Endothelial cell of umbilical vein (primary cell): ENCODE measurements around the gene CRELD2. TPM values are rescaled to one million over a fixed set of nuclear protein-coding genes. Genes with fewer than 3 reads are reported as not detected.

Experiments used
- BruUV-seq: library from RNA; stranded (reverse); fragments of 400-500 nt; replicated peaks from 2 replicates; lab custom pipeline; 2021; lab: Mats Ljungman, UMichigan
- CTCF ChIA-PET: fragments of 300-600, 350-600 bp; sonication (Branson Sonifier 250); formaldehyde crosslinking; loops from one replicate; lab custom pipeline; 2021; ENCODE audit warnings: antibody characterized with exemption, inconsistent platforms; lab: Charles Lee
- POLR2A ChIA-PET: fragments of 300-600, 350-600 bp; sonication (Branson Sonifier 250); formaldehyde crosslinking; loops from one replicate; lab custom pipeline; 2021; ENCODE audit warnings: antibody characterized with exemption, inconsistent platforms; lab: Charles Lee
- DNase-seq: peaks from one replicate; pipeline ENCODE4 v3.0.0-alpha.2; 2011; ENCODE audit warnings: low read depth, low spot score
- FAIRE-seq: peaks from 2 replicates; lab custom pipeline; 2011; peaks lifted over from hg19 to GRCh38; lab: Jason Lieb, UNC
- H2AFZ ChIP-seq: 2 replicates; pipeline ENCODE4 v1.6.0; 2012; ENCODE audit warnings: low read depth, low read length, control low read depth, inconsistent platforms
- H3K27ac ChIP-seq: 2 replicates; pipeline ENCODE4 v1.5.1; 2011; ENCODE audit warnings: low read depth, mild to moderate bottlenecking, control low read depth, low read length, moderate library complexity; ENCODE audit not compliant: insufficient read depth
- H3K27me3 ChIP-seq, 2 experiments: 2 replicates each; pipeline versions ENCODE4 v1.6.0 to v1.6.1; 2011; ENCODE audit warnings: low read length in 2 of 2, mixed read lengths in 1 of 2; ENCODE audit not compliant: control insufficient read depth in 2 of 2, insufficient read depth in 2 of 2
- H3K36me3 ChIP-seq, 2 experiments: 2 replicates in 1 of 2; 3 replicates in 1 of 2; pipeline ENCODE4 v1.5.1; 2011; ENCODE audit warnings: low read length in 2 of 2, mild to moderate bottlenecking in 1 of 2, moderate library complexity in 1 of 2; ENCODE audit not compliant: control insufficient read depth in 2 of 2, insufficient read depth in 2 of 2; ENCODE audit errors: extremely low read depth in 1 of 2
- H3K4me1 ChIP-seq: 3 replicates; pipeline ENCODE4 v1.5.1; 2011; ENCODE audit warnings: mild to moderate bottlenecking, low read length; ENCODE audit not compliant: control insufficient read depth, insufficient read depth; ENCODE audit errors: extremely low read depth
- H3K4me2 ChIP-seq: 2 replicates; pipeline ENCODE4 v1.6.1; 2011; ENCODE audit warnings: low read length, control low read depth, mixed read lengths; ENCODE audit not compliant: insufficient read depth
- H3K4me3 ChIP-seq, 3 experiments: fragments of 200-600 bp in 1 of 3; sonication (generic), shearing (Covaris generic) in 1 of 3; replicated peaks in 1 of 3; 2 replicates each; pipeline ENCODE4 v1.5.1; 2011 to 2016; ENCODE audit warnings: control low read depth in 3 of 3, low read length in 3 of 3, mild to moderate bottlenecking in 2 of 3, inconsistent platforms in 1 of 3, low read depth in 1 of 3, moderate library complexity in 1 of 3; ENCODE audit not compliant: insufficient read depth in 1 of 3
- H3K79me2 ChIP-seq: 2 replicates; pipeline ENCODE4 v1.6.0; 2012; ENCODE audit warnings: low read length, inconsistent platforms; ENCODE audit not compliant: control insufficient read depth, insufficient read depth
- H3K9ac ChIP-seq: replicated peaks from 2 replicates; pipeline ENCODE3; 2011; ENCODE audit warnings: low read length, control low read depth; ENCODE audit not compliant: insufficient read depth; ENCODE audit errors: extremely low read depth
- H3K9me1 ChIP-seq: replicated peaks from 3 replicates; pipeline ENCODE4 v1.6.0; 2011; ENCODE audit warnings: mild to moderate bottlenecking, low read length; ENCODE audit not compliant: control insufficient read depth, insufficient read depth; ENCODE audit errors: extremely low read depth
- H3K9me3 ChIP-seq: replicated peaks from 2 replicates; pipeline ENCODE4 v1.5.1; 2012; ENCODE audit warnings: low read length, inconsistent platforms; ENCODE audit not compliant: control insufficient read depth, insufficient read depth
- H4K20me1 ChIP-seq: replicated peaks from 2 replicates; pipeline ENCODE3; 2011; ENCODE audit warnings: mild to moderate bottlenecking, low read length; ENCODE audit not compliant: control insufficient read depth, insufficient read depth; ENCODE audit errors: extremely low read depth
- CTCF ChIP-seq, 2 donors: IDR thresholded peaks; 1 replicate in 1 of 2; 2 replicates in 1 of 2; pipeline ENCODE4 v1.5.1; 2011; ENCODE audit warnings: low read length in 2 of 2, mild to moderate bottlenecking in 2 of 2, moderate library complexity in 2 of 2, control low read depth in 1 of 2, inconsistent platforms in 1 of 2, low read depth in 1 of 2; ENCODE audit not compliant: insufficient read depth in 1 of 2; ENCODE audit errors: extremely low read depth in 1 of 2
- EZH2 ChIP-seq: IDR thresholded peaks from 2 replicates; pipeline ENCODE4 v1.6.1; 2012; ENCODE audit warnings: borderline replicate concordance, low read depth, mild to moderate bottlenecking, moderate library complexity, low read length, inconsistent platforms; ENCODE audit not compliant: severe bottlenecking
- FOS ChIP-seq: IDR thresholded peaks from 2 replicates; pipeline ENCODE4 v1.6.1; 2011; ENCODE audit warnings: mild to moderate bottlenecking, low read length, moderate library complexity, borderline replicate concordance; ENCODE audit not compliant: insufficient read depth
- JUN ChIP-seq: IDR thresholded peaks from 2 replicates; pipeline ENCODE4 v1.6.1; 2011; ENCODE audit warnings: borderline replicate concordance, low read depth; ENCODE audit not compliant: insufficient read length, insufficient read depth
- MAX ChIP-seq: IDR thresholded peaks from 2 replicates; pipeline ENCODE4 v1.6.1; 2011; ENCODE audit not compliant: insufficient read depth, insufficient read length
- MYC ChIP-seq: IDR thresholded peaks from one replicate; pipeline ENCODE4 v1.6.1; 2011; ENCODE audit warnings: mild to moderate bottlenecking, low read depth, low read length
- POLR2A ChIP-seq: IDR thresholded peaks from 2 replicates; pipeline ENCODE4 v1.6.1; 2012; ENCODE audit warnings: low read depth, mild to moderate bottlenecking, control low read depth, low read length
- POLR2AphosphoS5 ChIP-seq: IDR thresholded peaks from 2 replicates; pipeline ENCODE4 v1.6.1; 2012; ENCODE audit warnings: low read depth, mild to moderate bottlenecking, control low read depth, low read length, moderate library complexity; ENCODE audit not compliant: insufficient read depth
- dilution Hi-C: fragments of 300-500 bp; cut with MboI; formaldehyde crosslinking; loops from one replicate; pipeline ENCODE4 v1.15.0; 2019; ENCODE audit warnings: low sequenced_read_pairs; ENCODE audit not compliant: extremely low pct_ligation_motif_present
- intact Hi-C: fragments of 100-400 bp; cut with micrococcal nuclease; formaldehyde crosslinking; loops from one replicate; pipeline ENCODE4 v1.10.0; 2022
- polyA plus RNA-seq, 4 experiments: library from polyadenylated mRNA; depleted of rRNA in 3 of 4; stranded (reverse) in 3 of 4; unstranded in 1 of 4; fragments of >200 nt; gene quantifications; 2 replicates each; pipeline versions ENCODE4 v1.2.1 to v1.2.3, GENCODE V29; 2011 to 2012; ENCODE audit warnings: missing spikeins in 1 of 4
- total RNA-seq: library from RNA; stranded (reverse); gene quantifications from 2 replicates; pipeline ENCODE4 v1.2.3, GENCODE V29; 2021

Gene CRELD2
- total and polyA plus RNA-seq, 2 donors (not counting 3 experiments of a cell fraction or from before 2014, with no cell fraction given), result 71.0 to 86.3 TPM

- POLR2A ChIA-PET, result no interaction called here
- Histone ChIP-seq H3K4me3 (no peak overlapping the region), H3K27ac (no peak overlapping the region), H3K9ac (no peak overlapping the region), H3K9me3 (no peaks in the 10 kb centered on the region), H3K4me2 (no peak overlapping the region), H3K27me3 (no peaks in the 10 kb centered on the region), H3K4me1 (no peaks in the 10 kb centered on the region), H2AFZ (no peak overlapping the region), H3K9me1 (no peaks in the 10 kb centered on the region), H4K20me1 (no peaks in the 10 kb centered on the region), H3K36me3 (peaks cover 0 to 14% of the 10 kb centered on the region in 2 experiments), H3K79me2 (no peaks in the 10 kb centered on the region)
- CTCF ChIA-PET, result interaction anchor here (1.5 kb wide), 1 partner anchor 118 kb away, joined by 4 read pairs; no protein-coding TSS in a partner anchor
- intact Hi-C loops (no loop called here), dilution Hi-C loops (no loop called here)
- no peak for FAIRE-seq
- no peak for DNase-seq
- TF ChIP-seq CTCF (IDR thresholded peaks at IDR 0.05; ENCODE audit: extremely low read depth in 1 of 2, insufficient read depth in 1 of 2, low read depth in 1 of 2, low read length in 2 of 2), result no peak
- no TSS peak for BruUV-seq
Measured at GRCh38 chr22:49911881-49912625, 6.4 kb upstream of the CRELD2 start.

GRCh38 chr22:49913026-49913425 is 5.4 kb upstream of the CRELD2 start:
- BruUV-seq, result no TSS peak
- H3K9ac ChIP-seq, result no peak overlapping the region
- H3K27me3 ChIP-seq, result no peaks in the 10 kb centered on the region
- no peaks in the 10 kb centered on the region for H3K9me3 ChIP-seq
- no peak for DNase-seq
- H4K20me1 ChIP-seq, result no peaks in the 10 kb centered on the region
- ChIA-PET POLR2A (no interaction called here), CTCF (interaction anchor here (1.5 kb wide), 1 partner anchor 117 kb away, joined by 4 read pairs; no protein-coding TSS in a partner anchor)
- no peak overlapping the region for H2AFZ ChIP-seq
- H3K36me3 ChIP-seq, result peaks cover 0 to 10% of the 10 kb centered on the region in 2 experiments
- H3K4me1 ChIP-seq, result peaks cover 5% of the 10 kb centered on the region
- H3K4me2 ChIP-seq, result no peak overlapping the region
- intact Hi-C loops (no loop called here), dilution Hi-C loops (no loop called here)
- H3K4me3 ChIP-seq, result no peak overlapping the region
- no peaks in the 10 kb centered on the region for H3K79me2 ChIP-seq
- H3K27ac ChIP-seq, result no peak overlapping the region
- no peaks in the 10 kb centered on the region for H3K9me1 ChIP-seq
- FAIRE-seq, result no peak
- TF ChIP-seq EZH2 (no peak), POLR2A (no peak), JUN (no peak), MAX (no peak), MYC (no peak), POLR2AphosphoS5 (no peak), FOS (no peak)
